ENCODE measurements around the gene EIF2D. TPM values are rescaled to one million over a fixed set of nuclear protein-coding genes. Genes with fewer than 3 reads are reported as not detected.

The EIF2D gene
- total RNA-seq, 1 experiment from 2014 or later: 110 TPM

DNA sequence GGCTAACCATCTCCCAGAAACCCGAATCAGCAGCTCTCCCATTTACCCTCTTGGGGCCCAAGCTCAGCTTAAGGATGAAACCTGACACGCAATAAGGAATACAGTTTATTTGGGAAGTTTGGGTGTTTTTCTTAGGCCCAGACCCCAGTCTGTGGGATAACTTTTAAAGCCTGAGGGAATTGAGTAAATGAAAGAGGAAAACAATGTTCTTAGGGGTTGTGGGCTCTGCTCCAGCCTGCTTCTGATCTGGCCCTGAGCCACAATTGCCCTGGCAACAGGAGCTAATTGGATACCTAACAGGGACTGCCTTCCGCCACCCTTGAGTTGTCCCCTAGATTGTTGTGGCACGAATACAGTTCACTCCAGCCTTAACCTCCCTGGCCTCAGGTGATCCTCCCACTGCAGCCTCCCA lies 43.2 kb upstream of the EIF2D start:
- TF ChIP-seq, protein P1, sequence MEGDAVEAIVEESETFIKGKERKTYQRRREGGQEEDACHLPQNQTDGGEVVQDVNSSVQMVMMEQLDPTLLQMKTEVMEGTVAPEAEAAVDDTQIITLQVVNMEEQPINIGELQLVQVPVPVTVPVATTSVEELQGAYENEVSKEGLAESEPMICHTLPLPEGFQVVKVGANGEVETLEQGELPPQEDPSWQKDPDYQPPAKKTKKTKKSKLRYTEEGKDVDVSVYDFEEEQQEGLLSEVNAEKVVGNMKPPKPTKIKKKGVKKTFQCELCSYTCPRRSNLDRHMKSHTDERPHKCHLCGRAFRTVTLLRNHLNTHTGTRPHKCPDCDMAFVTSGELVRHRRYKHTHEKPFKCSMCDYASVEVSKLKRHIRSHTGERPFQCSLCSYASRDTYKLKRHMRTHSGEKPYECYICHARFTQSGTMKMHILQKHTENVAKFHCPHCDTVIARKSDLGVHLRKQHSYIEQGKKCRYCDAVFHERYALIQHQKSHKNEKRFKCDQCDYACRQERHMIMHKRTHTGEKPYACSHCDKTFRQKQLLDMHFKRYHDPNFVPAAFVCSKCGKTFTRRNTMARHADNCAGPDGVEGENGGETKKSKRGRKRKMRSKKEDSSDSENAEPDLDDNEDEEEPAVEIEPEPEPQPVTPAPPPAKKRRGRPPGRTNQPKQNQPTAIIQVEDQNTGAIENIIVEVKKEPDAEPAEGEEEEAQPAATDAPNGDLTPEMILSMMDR (IDR thresholded peaks at IDR 0.05; ENCODE audit: unreplicated experiment): no peak
- no peak overlapping the region for H3K4me3 Mint-ChIP-seq (ENCODE audit: unreplicated experiment)
- intact Hi-C loops (cut with micrococcal nuclease): no loop called here
- peaks cover 9% of the 10 kb centered on the region for H3K4me1 Mint-ChIP-seq (ENCODE audit: insufficient read depth, unreplicated experiment)
- DNase-seq (ENCODE audit: unreplicated experiment): no peak
- no peak overlapping the region for H3K27ac Mint-ChIP-seq (ENCODE audit: low read depth, unreplicated experiment)
- CTCF ChIA-PET: interaction anchor here (0.6 to 36.8 kb wide), 10 partner anchors 5 to 256 kb away, joined by 3 to 1191 read pairs (median 5); partner anchors contain the start of genes DYRK3 and EIF2D
- POLR2A ChIA-PET: interaction anchor here (0.6 to 3.8 kb wide), 6 partner anchors 8 to 747 kb away, joined by 3 to 23 read pairs (median 6); partner anchors contain the start of genes DYRK3 and EIF2D
- H3K9me3 Mint-ChIP-seq (ENCODE audit: unreplicated experiment): no peaks in the 10 kb centered on the region
- H3K27me3 Mint-ChIP-seq (ENCODE audit: insufficient read depth, unreplicated experiment): no peaks in the 10 kb centered on the region
- H3K36me3 Mint-ChIP-seq (ENCODE audit: insufficient read depth, unreplicated experiment): peaks cover 26% of the 10 kb centered on the region
- BruUV-seq (replicated peaks): no TSS peak

DNA sequence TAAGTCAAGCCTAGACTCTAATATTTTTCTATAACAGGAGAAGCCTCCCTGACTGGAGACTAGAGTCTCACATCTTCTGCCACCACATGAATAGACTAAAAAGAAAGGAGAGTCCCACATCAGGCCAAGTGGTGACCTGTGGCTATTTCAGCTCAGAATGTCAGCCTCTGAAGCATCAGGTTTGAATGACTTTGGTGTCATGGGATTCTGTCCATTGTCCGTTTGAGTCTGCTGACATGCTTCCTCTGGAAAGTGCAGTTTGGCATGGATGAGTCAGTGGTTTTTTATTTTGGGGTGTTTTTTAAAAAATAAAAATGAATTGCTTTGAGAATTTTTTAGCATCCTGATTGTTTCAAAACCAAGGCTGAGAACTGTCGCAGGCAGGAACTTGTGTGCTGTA lies 42.6 kb upstream of the EIF2D start:
- Mint-ChIP-seq H3K27ac (ENCODE audit: low read depth, unreplicated experiment) (no peak overlapping the region), H3K4me1 (ENCODE audit: insufficient read depth, unreplicated experiment) (peaks cover 9% of the 10 kb centered on the region), H3K9me3 (ENCODE audit: unreplicated experiment) (no peaks in the 10 kb centered on the region), H3K36me3 (ENCODE audit: insufficient read depth, unreplicated experiment) (peaks cover 26% of the 10 kb centered on the region), H3K4me3 (ENCODE audit: unreplicated experiment) (no peak overlapping the region), H3K27me3 (ENCODE audit: insufficient read depth, unreplicated experiment) (no peaks in the 10 kb centered on the region)
- BruUV-seq (replicated peaks): no TSS peak
- ChIA-PET CTCF (interaction anchor here (0.6 to 36.8 kb wide), 7 partner anchors 6 to 203 kb away, joined by 3 to 1191 read pairs (median 5); partner anchors contain the start of genes DYRK3 and EIF2D), POLR2A (interaction anchor here (0.6 to 3.8 kb wide), 4 partner anchors 8 to 91 kb away, joined by 3 to 23 read pairs (median 8); partner anchors contain the start of genes DYRK3 and EIF2D)
- intact Hi-C loops (cut with micrococcal nuclease): no loop called here
- TF ChIP-seq, protein P1 (IDR thresholded peaks at IDR 0.05; ENCODE audit: unreplicated experiment): no peak
- DNase-seq (ENCODE audit: unreplicated experiment): no peak

DNA sequence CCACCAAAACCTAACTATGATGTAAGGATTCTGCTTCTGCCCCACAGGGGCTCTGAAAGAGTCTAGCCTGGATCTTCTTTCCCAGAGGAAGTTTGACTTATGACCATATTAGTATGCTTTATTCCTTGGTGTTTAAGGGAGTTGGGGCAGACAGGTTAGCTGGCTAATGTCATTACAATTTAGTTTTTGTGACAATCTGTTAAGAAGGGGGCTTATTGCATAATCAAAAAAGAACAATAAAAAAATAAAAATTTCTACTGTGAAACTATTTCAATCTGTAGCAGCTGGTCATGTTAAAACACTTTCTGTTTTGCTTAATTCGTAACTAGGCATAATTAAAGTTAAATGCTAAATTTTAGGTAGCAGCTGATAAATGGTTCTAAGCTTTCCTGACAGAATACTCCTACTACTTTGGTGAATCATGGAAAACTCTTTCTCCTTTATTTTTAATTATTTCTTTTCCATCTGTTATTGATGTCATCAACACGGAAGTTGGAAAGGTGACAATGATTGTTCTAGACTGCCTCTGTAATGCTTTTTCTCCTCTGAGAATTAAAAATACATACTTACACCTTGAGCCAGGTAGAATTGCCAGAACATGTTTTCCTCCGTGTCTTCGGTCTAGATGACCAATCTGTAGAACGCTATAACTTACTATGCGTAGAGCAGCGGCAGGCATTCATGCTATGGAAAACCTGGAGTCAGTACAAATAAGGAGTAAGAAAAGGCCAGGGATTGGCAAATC lies 41.6 kb upstream of the EIF2D start:
- H3K27me3 Mint-ChIP-seq (ENCODE audit: insufficient read depth, unreplicated experiment): no peaks in the 10 kb centered on the region
- peaks cover 9% of the 10 kb centered on the region for H3K4me1 Mint-ChIP-seq (ENCODE audit: insufficient read depth, unreplicated experiment)
- TF ChIP-seq, protein P1 (IDR thresholded peaks at IDR 0.05; ENCODE audit: unreplicated experiment): no peak
- peaks cover 26% of the 10 kb centered on the region for H3K36me3 Mint-ChIP-seq (ENCODE audit: insufficient read depth, unreplicated experiment)
- H3K27ac Mint-ChIP-seq (ENCODE audit: low read depth, unreplicated experiment): no peak overlapping the region
- H3K9me3 Mint-ChIP-seq (ENCODE audit: unreplicated experiment): no peaks in the 10 kb centered on the region
- intact Hi-C loops (cut with micrococcal nuclease): no loop called here
- CTCF ChIA-PET: interaction anchor here (0.5 to 36.8 kb wide), 5 partner anchors 7 to 258 kb away, joined by 3 to 1191 read pairs (median 4); partner anchors contain the start of gene DYRK3
- POLR2A ChIA-PET: interaction anchor here (0.6 to 3.6 kb wide), 9 partner anchors 9 to 1215 kb away, joined by 3 to 23 read pairs (median 3); partner anchors contain the start of gene DYRK3
- H3K4me3 Mint-ChIP-seq (ENCODE audit: unreplicated experiment): no peak overlapping the region
- BruUV-seq (replicated peaks): no TSS peak
- no peak for DNase-seq (ENCODE audit: unreplicated experiment)
